ENCODE data around the gene UBE2V1.

GRCh38 chr20:50073500-50073899 lies 39.5 kb downstream of the UBE2V1 start:
- TF ChIP-seq CTCF (IDR thresholded peaks at IDR 0.05), result no peak
- TF ChIP-seq ZFX (IDR thresholded peaks at IDR 0.05; ENCODE audit: borderline replicate concordance), result no peak
